Transverse colon (tissue), 4 donors: ENCODE data around the gene CELSR1.

Experiments used
- CTCF ChIP-seq, 5 experiments: fragments of 200-600 bp in 3 of 5; fragments of 450-650 bp in 2 of 5; sonication (generic) in 3 of 5; IDR thresholded peaks; 1 replicate in 2 of 5; 2 replicates in 3 of 5; pipeline ENCODE4 v1.5.1; 2016 to 2017; ENCODE audit warnings: antibody characterized with exemption in 5 of 5, inconsistent platforms in 3 of 5, mild to moderate bottlenecking in 2 of 5, moderate library complexity in 1 of 5
- EP300 ChIP-seq: sonication (generic); formaldehyde crosslinking; IDR thresholded peaks from one replicate; pipeline ENCODE4 v1.6.1; 2017; ENCODE audit warnings: antibody characterized with exemption, low read depth
- POLR2A ChIP-seq: fragments of 450-650 bp; IDR thresholded peaks from one replicate; pipeline ENCODE4 v1.6.1; 2016; ENCODE audit warnings: antibody characterized with exemption, mild to moderate bottlenecking, moderate library complexity
- POLR2AphosphoS5 ChIP-seq, 3 donors: sonication (generic); formaldehyde crosslinking; IDR thresholded peaks; one replicate each; pipeline ENCODE4 v1.6.1; 2016; ENCODE audit warnings: antibody characterized with exemption in 3 of 3

- TF ChIP-seq EP300 (no peak), POLR2A (no peak), CTCF (IDR thresholded peaks at IDR 0.05) (no peak), POLR2AphosphoS5 (IDR thresholded peaks at IDR 0.05) (no peak)
Observed at GRCh38 chr22:46393873-46394272, 143.5 kb downstream of the CELSR1 start.
